SK-N-SH treated with all-trans-retinoic acid at 6 μM for 48 hours (cell line): Measurements from ENCODE around the gene TMEM232.

Source experiments
- ATAC-seq: fragments of 200-7000 bp; cut with Tn5 transposase; 3 replicates; pipeline ENCODE4 v1.9.1; 2020; ENCODE audit warnings: mild to moderate bottlenecking, moderate library complexity
- BACH2 ChIP-seq: fragments of 250-450 bp; sonication (Bioruptor Pico); IDR thresholded peaks from 2 replicates; pipeline ENCODE4 v1.9.0; 2021; ENCODE audit warnings: mild to moderate bottlenecking, borderline replicate concordance
- CREB5 ChIP-seq: fragments of 250-450 bp; sonication (Bioruptor Pico); IDR thresholded peaks from 2 replicates; pipeline ENCODE4 v1.5.1; 2020; ENCODE audit warnings: low read depth, mild to moderate bottlenecking, moderate library complexity
- ESRRG ChIP-seq: fragments of 250-450 bp; sonication (Bioruptor Pico); IDR thresholded peaks from 2 replicates; pipeline ENCODE4 v1.6.1; 2021; ENCODE audit warnings: mild to moderate bottlenecking
- GLIS3 ChIP-seq: fragments of 250-450 bp; sonication (Bioruptor Pico); IDR thresholded peaks from 2 replicates; pipeline ENCODE4 v1.5.0; 2020; ENCODE audit warnings: mild to moderate bottlenecking, moderate library complexity
- OSR1 ChIP-seq: fragments of 250-450 bp; sonication (Bioruptor Pico); IDR thresholded peaks from 2 replicates; pipeline ENCODE4 v1.8.0; 2022; ENCODE audit warnings: moderate library complexity, mild to moderate bottlenecking, inconsistent platforms
- POU6F1 ChIP-seq: fragments of 250-450 bp; sonication (Bioruptor Pico); IDR thresholded peaks from 2 replicates; pipeline ENCODE4 v1.8.0; 2021; ENCODE audit warnings: low read depth, mild to moderate bottlenecking, moderate library complexity, borderline replicate concordance
- PPARA ChIP-seq: fragments of 250-450 bp; sonication (Bioruptor Pico); IDR thresholded peaks from 2 replicates; pipeline ENCODE4 v1.5.0; 2020; ENCODE audit warnings: mild to moderate bottlenecking, borderline replicate concordance
- SNAI2 ChIP-seq: fragments of 250-450 bp; sonication (Bioruptor Pico); IDR thresholded peaks from 2 replicates; pipeline ENCODE4 v1.5.0; 2020; ENCODE audit warnings: mild to moderate bottlenecking, moderate library complexity
- TCF4 ChIP-seq: fragments of 250-450 bp; sonication (Bioruptor Pico); IDR thresholded peaks from 2 replicates; pipeline ENCODE4 v1.8.0; 2021; ENCODE audit warnings: mild to moderate bottlenecking, moderate library complexity, borderline replicate concordance
- TOX ChIP-seq: fragments of 250-450 bp; sonication (Bioruptor Pico); IDR thresholded peaks from 2 replicates; pipeline ENCODE4 v1.8.0; 2021; ENCODE audit warnings: mild to moderate bottlenecking, moderate library complexity, borderline replicate concordance
- TSHZ2 ChIP-seq: fragments of 250-450 bp; sonication (Bioruptor Pico); IDR thresholded peaks from 2 replicates; pipeline ENCODE4 v1.5.0; 2020; ENCODE audit warnings: mild to moderate bottlenecking, moderate library complexity
- ZC3H10 ChIP-seq: fragments of 250-450 bp; sonication (Bioruptor Pico); IDR thresholded peaks from 2 replicates; pipeline ENCODE4 v1.5.1; 2021; ENCODE audit warnings: mild to moderate bottlenecking, moderate library complexity
- ZNF8 ChIP-seq: fragments of 450-650 bp; formaldehyde crosslinking; IDR thresholded peaks from 2 replicates; pipeline ENCODE4 v1.5.0; 2020; ENCODE audit warnings: mild to moderate bottlenecking, moderate library complexity
- TF ChIP-seq, protein P1 (sequence below): fragments of 250-450 bp; sonication (Bioruptor Pico); IDR thresholded peaks from 2 replicates; pipeline ENCODE4 v1.8.0; 2020; ENCODE audit warnings: mild to moderate bottlenecking, moderate library complexity, borderline replicate concordance
- TF ChIP-seq, protein P2 (sequence below): fragments of 250-450 bp; sonication (Bioruptor Pico); IDR thresholded peaks from 2 replicates; pipeline ENCODE4 v1.5.1; 2021; ENCODE audit warnings: mild to moderate bottlenecking, moderate library complexity

The TMEM232 gene

GRCh38 chr5:110475529-110475928 lies 250.9 kb downstream of the TMEM232 start (continued):
- no peak for TF ChIP-seq CREB5
- TF ChIP-seq GLIS3 = no peak
- TF ChIP-seq, protein P1, sequence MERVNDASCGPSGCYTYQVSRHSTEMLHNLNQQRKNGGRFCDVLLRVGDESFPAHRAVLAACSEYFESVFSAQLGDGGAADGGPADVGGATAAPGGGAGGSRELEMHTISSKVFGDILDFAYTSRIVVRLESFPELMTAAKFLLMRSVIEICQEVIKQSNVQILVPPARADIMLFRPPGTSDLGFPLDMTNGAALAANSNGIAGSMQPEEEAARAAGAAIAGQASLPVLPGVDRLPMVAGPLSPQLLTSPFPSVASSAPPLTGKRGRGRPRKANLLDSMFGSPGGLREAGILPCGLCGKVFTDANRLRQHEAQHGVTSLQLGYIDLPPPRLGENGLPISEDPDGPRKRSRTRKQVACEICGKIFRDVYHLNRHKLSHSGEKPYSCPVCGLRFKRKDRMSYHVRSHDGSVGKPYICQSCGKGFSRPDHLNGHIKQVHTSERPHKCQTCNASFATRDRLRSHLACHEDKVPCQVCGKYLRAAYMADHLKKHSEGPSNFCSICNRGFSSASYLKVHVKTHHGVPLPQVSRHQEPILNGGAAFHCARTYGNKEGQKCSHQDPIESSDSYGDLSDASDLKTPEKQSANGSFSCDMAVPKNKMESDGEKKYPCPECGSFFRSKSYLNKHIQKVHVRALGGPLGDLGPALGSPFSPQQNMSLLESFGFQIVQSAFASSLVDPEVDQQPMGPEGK (CRISPR knock-in tag) = no peak
- TF ChIP-seq TOX (CRISPR knock-in tag) = no peak
- TF ChIP-seq ESRRG (CRISPR knock-in tag) = no peak
- TF ChIP-seq OSR1 (CRISPR knock-in tag) = no peak
- TF ChIP-seq ZC3H10 (CRISPR knock-in tag) = no peak
- TF ChIP-seq, all 23 proteins: peak for 0

DNA sequence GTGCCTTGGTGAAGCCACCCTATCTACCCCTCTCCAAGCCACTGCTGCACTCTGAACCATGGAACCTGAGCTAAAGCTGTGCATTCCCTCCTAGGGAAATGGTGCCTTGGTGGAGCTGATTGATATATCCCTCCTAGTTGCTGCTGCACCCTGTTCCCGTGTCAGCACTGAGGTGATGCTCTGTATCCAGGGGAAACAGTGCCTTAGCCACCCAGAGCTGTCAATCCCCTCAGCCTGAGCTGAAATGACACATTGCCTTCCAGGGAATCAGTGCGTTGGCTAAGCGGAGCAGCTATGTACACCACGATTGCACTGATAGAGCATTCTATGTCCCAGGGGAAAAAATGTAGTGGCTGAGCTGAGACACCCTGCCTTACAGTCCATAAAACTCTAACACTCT lies 257.0 kb downstream of the TMEM232 start:
- ATAC-seq = no peak
- no peak for TF ChIP-seq ESRRG (CRISPR knock-in tag)
- TF ChIP-seq TSHZ2 = no peak
- no peak for TF ChIP-seq PPARA (CRISPR knock-in tag)
- no peak for TF ChIP-seq BACH2
- no peak for TF ChIP-seq CREB5
- TF ChIP-seq TCF4 = no peak
- TF ChIP-seq, protein P2, sequence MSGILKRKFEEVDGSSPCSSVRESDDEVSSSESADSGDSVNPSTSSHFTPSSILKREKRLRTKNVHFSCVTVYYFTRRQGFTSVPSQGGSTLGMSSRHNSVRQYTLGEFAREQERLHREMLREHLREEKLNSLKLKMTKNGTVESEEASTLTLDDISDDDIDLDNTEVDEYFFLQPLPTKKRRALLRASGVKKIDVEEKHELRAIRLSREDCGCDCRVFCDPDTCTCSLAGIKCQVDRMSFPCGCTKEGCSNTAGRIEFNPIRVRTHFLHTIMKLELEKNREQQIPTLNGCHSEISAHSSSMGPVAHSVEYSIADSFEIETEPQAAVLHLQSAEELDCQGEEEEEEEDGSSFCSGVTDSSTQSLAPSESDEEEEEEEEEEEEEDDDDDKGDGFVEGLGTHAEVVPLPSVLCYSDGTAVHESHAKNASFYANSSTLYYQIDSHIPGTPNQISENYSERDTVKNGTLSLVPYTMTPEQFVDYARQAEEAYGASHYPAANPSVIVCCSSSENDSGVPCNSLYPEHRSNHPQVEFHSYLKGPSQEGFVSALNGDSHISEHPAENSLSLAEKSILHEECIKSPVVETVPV (CRISPR knock-in tag) = no peak
- TF ChIP-seq POU6F1 (CRISPR knock-in tag) = no peak
- no peak for TF ChIP-seq OSR1 (CRISPR knock-in tag)
- TF ChIP-seq, protein P1 (CRISPR knock-in tag) = no peak
- no peak for TF ChIP-seq ZNF8 (CRISPR knock-in tag)
- TF ChIP-seq, all 23 proteins: peak for 0

GRCh38 chr5:110463106-110463505 lies 263.4 kb downstream of the TMEM232 start:
- TF ChIP-seq TOX (CRISPR knock-in tag) (no peak), TSHZ2 (no peak), TCF4 (no peak), ZC3H10 (CRISPR knock-in tag) (no peak), SNAI2 (no peak), BACH2 (no peak)

More at GRCh38 chr5:110463106-110463505, 263.4 kb downstream of the TMEM232 start:
- ATAC-seq = peak; percentile 42; the same call in 2 of the 3 replicates
